ENCODE data around the gene ABHD17C. TPM values are rescaled to one million over a fixed set of nuclear protein-coding genes. Genes with fewer than 3 reads are reported as not detected.
A peak's percentile ranks its signal among the peaks of the same experiment; 100 is the strongest.

Gene ABHD17C
- total RNA-seq, 1 donor: 11.6 TPM

DNA sequence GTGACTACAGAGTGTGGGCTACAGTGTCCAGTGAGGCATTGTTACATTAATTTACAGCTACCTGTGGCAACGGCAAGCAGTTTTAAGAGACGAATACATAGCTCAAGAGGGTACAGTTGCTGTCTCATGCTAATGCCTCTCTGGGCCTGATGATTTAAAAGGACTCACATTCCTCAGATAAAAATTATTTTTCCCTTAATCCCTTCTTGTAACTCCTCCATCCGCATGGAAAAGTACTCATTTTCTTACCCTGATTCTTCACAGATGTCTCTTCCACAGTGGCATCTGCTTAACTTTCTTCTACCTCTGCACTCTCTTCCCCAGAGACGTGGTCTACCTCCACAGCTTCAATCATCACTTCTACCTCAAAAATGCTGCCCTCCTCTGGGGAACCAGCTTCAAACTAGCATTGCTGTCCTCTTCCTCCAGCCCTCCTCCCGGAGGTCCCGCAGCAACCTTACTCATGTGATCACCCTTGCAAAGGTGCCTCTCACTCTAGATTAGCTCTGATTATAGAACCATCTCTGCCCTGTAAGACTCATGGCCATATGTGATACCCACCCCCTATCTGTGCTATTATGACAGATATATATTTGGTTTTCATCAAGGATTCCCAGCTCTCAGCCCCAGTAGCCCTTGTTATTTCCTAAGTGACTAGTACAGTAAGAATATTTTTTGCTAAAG lies 21.4 kb upstream of the ABHD17C start:
- H3K4me1 ChIP-seq (ENCODE audit: insufficient read depth, low read length): peaks cover 7% of the 10 kb centered on the region
- TF ChIP-seq, protein P1, sequence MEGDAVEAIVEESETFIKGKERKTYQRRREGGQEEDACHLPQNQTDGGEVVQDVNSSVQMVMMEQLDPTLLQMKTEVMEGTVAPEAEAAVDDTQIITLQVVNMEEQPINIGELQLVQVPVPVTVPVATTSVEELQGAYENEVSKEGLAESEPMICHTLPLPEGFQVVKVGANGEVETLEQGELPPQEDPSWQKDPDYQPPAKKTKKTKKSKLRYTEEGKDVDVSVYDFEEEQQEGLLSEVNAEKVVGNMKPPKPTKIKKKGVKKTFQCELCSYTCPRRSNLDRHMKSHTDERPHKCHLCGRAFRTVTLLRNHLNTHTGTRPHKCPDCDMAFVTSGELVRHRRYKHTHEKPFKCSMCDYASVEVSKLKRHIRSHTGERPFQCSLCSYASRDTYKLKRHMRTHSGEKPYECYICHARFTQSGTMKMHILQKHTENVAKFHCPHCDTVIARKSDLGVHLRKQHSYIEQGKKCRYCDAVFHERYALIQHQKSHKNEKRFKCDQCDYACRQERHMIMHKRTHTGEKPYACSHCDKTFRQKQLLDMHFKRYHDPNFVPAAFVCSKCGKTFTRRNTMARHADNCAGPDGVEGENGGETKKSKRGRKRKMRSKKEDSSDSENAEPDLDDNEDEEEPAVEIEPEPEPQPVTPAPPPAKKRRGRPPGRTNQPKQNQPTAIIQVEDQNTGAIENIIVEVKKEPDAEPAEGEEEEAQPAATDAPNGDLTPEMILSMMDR (IDR thresholded peaks at IDR 0.05; ENCODE audit: extremely low read depth, low read depth, low read length): no peak
- no peaks in the 10 kb centered on the region for H4K20me1 ChIP-seq (ENCODE audit: insufficient read depth, low read length)
- no peaks in the 10 kb centered on the region for H3K79me2 ChIP-seq (ENCODE audit: insufficient read depth, low read length)
- no peak for DNase-seq (ENCODE audit: insufficient read length, low spot score, missing footprints)
- no peak overlapping the region for H3K4me3 ChIP-seq (ENCODE audit: insufficient read depth, low read length)
- no peak overlapping the region for H3K27ac ChIP-seq (ENCODE audit: low read depth, low read length)
- H3K27me3 ChIP-seq (ENCODE audit: insufficient read depth, low read length): peaks cover 3% of the 10 kb centered on the region
- H3K36me3 ChIP-seq (ENCODE audit: insufficient read depth, low read length): no peaks in the 10 kb centered on the region
- H2AFZ ChIP-seq (ENCODE audit: low read length): peak overlapping the region; percentile 15
- no peak overlapping the region for H3K4me2 ChIP-seq (ENCODE audit: insufficient read depth, low read length)
- H3K9me3 ChIP-seq (ENCODE audit: low read depth, low read length): no peaks in the 10 kb centered on the region

DNA sequence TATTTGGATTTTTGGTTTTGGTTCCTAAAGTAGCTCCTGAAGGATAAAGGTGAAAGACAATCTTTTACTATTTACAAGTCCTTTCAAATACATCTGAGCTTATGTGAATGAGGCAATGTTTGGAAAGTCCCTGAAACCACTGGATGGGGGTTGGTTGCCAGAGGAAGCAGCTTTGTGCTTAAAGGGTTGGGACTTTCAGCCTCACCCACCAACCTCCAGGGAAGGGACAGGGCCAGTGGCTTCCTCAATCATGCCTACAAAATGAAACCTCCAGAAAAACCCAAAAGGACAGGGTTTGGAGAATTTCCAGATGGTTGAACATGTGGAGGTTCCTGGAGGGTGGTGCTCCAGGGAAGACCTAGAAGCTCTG lies 20.9 kb upstream of the ABHD17C start:
- no peaks in the 10 kb centered on the region for H3K79me2 ChIP-seq (ENCODE audit: insufficient read depth, low read length)
- no peak overlapping the region for H3K4me3 ChIP-seq (ENCODE audit: insufficient read depth, low read length)
- H3K4me1 ChIP-seq (ENCODE audit: insufficient read depth, low read length): peaks cover 7% of the 10 kb centered on the region
- H3K4me2 ChIP-seq (ENCODE audit: insufficient read depth, low read length): no peak overlapping the region
- no peak overlapping the region for H3K27ac ChIP-seq (ENCODE audit: low read depth, low read length)
- TF ChIP-seq, protein P1 (IDR thresholded peaks at IDR 0.05; ENCODE audit: extremely low read depth, low read depth, low read length): no peak
- H3K27me3 ChIP-seq (ENCODE audit: insufficient read depth, low read length): no peaks in the 10 kb centered on the region
- no peaks in the 10 kb centered on the region for H4K20me1 ChIP-seq (ENCODE audit: insufficient read depth, low read length)
- H3K9me3 ChIP-seq (ENCODE audit: low read depth, low read length): no peaks in the 10 kb centered on the region
- no peak overlapping the region for H2AFZ ChIP-seq (ENCODE audit: low read length)
- DNase-seq (ENCODE audit: insufficient read length, low spot score, missing footprints): no peak
- no peaks in the 10 kb centered on the region for H3K36me3 ChIP-seq (ENCODE audit: insufficient read depth, low read length)

DNA sequence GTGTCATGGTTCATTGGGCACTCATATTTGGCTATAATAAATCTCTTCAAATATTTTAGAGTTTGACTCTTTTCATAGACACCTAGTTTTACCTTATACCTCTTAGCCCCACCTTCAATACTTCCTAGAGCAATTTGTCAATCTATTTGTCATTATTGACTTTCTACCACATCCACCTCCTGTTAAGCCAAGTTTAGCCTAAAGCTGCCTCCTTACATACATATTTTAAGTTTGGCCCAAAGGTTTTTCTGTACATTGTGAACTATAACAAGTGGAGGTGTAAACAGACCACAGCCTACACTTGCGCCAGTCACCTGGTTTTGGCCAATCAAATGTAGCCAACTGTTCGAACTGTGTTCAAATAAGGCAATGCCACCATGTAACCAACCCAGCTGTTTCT lies 18.1 kb upstream of the ABHD17C start:
- no peaks in the 10 kb centered on the region for H3K9me3 ChIP-seq (ENCODE audit: low read depth, low read length)
- no peak overlapping the region for H2AFZ ChIP-seq (ENCODE audit: low read length)
- H3K4me2 ChIP-seq (ENCODE audit: insufficient read depth, low read length): no peak overlapping the region
- H4K20me1 ChIP-seq (ENCODE audit: insufficient read depth, low read length): no peaks in the 10 kb centered on the region
- no peak overlapping the region for H3K4me3 ChIP-seq (ENCODE audit: insufficient read depth, low read length)
- H3K4me1 ChIP-seq (ENCODE audit: insufficient read depth, low read length): peaks cover 7% of the 10 kb centered on the region
- no peak overlapping the region for H3K27ac ChIP-seq (ENCODE audit: low read depth, low read length)
- H3K79me2 ChIP-seq (ENCODE audit: insufficient read depth, low read length): no peaks in the 10 kb centered on the region
- peaks cover 10% of the 10 kb centered on the region for H3K27me3 ChIP-seq (ENCODE audit: insufficient read depth, low read length)
- no peaks in the 10 kb centered on the region for H3K36me3 ChIP-seq (ENCODE audit: insufficient read depth, low read length)
- TF ChIP-seq, protein P1 (IDR thresholded peaks at IDR 0.05; ENCODE audit: extremely low read depth, low read depth, low read length): no peak
- no peak for DNase-seq (ENCODE audit: insufficient read length, low spot score, missing footprints)

DNA sequence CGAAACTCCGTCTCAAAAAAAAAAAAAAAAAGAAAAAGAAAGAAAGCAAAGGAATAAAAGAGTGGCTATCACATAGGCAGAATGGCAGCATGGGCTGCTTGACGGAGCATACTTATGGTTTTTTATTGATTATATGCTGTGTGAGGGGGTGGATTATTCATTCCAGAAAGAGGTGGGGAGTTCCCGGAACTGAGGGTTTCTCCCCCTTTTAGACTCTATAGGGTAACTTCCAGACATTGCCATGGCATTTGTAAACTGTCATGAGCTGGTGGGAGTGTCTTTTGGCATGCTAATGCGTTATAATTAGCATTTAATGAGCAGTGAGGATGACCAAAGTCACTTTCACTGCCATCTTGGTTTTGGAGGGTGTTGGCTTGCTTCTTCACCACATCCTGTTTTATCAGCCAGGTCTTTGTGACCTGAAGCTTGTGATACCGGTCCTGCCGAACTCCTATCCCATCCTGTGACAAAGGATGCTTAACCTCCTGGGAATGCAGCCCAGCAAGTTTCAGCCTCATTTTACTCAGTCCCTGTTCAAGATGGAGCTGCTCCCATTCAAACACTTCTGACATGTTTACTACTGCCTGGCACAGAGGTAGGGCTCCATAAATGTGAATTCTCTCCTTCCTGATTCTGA lies 15.8 kb upstream of the ABHD17C start:
- Histone ChIP-seq H3K4me2 (ENCODE audit: insufficient read depth, low read length) (no peak overlapping the region), H4K20me1 (ENCODE audit: insufficient read depth, low read length) (no peaks in the 10 kb centered on the region), H3K4me1 (ENCODE audit: insufficient read depth, low read length) (peaks cover 2% of the 10 kb centered on the region), H3K9me3 (ENCODE audit: low read depth, low read length) (no peaks in the 10 kb centered on the region), H3K27me3 (ENCODE audit: insufficient read depth, low read length) (peaks cover 12% of the 10 kb centered on the region), H3K36me3 (ENCODE audit: insufficient read depth, low read length) (no peaks in the 10 kb centered on the region), H3K79me2 (ENCODE audit: insufficient read depth, low read length) (no peaks in the 10 kb centered on the region), H3K4me3 (ENCODE audit: insufficient read depth, low read length) (no peak overlapping the region), H2AFZ (ENCODE audit: low read length) (no peak overlapping the region), H3K27ac (ENCODE audit: low read depth, low read length) (no peak overlapping the region)
- TF ChIP-seq, protein P1 (IDR thresholded peaks at IDR 0.05; ENCODE audit: extremely low read depth, low read depth, low read length): no peak
- DNase-seq (ENCODE audit: insufficient read length, low spot score, missing footprints): no peak

Measured in osteoblast (primary cell).